Endothelial cell of umbilical vein (primary cell): Measurements from ENCODE around the gene RHCE. TPM values are rescaled to one million over a fixed set of nuclear protein-coding genes. Genes with fewer than 3 reads are reported as not detected.
"Not testable (repeated sequence)": the region's sequence is repeated elsewhere in the genome, so short reads cannot be mapped to it uniquely, and the experiment has no call there.

ENCODE experiments used
- BruUV-seq: library from RNA; stranded (reverse); fragments of 400-500 nt; replicated peaks from 2 replicates; lab custom pipeline; 2021; lab: Mats Ljungman, UMichigan
- CTCF ChIA-PET: fragments of 300-600, 350-600 bp; sonication (Branson Sonifier 250); formaldehyde crosslinking; loops from one replicate; lab custom pipeline; 2021; ENCODE audit warnings: antibody characterized with exemption, inconsistent platforms; lab: Charles Lee
- POLR2A ChIA-PET: fragments of 300-600, 350-600 bp; sonication (Branson Sonifier 250); formaldehyde crosslinking; loops from one replicate; lab custom pipeline; 2021; ENCODE audit warnings: antibody characterized with exemption, inconsistent platforms; lab: Charles Lee
- DNase-seq: peaks from one replicate; pipeline ENCODE4 v3.0.0-alpha.2; 2011; ENCODE audit warnings: low read depth, low spot score
- FAIRE-seq: peaks from 2 replicates; lab custom pipeline; 2011; peaks lifted over from hg19 to GRCh38; lab: Jason Lieb, UNC
- H2AFZ ChIP-seq: 2 replicates; pipeline ENCODE4 v1.6.0; 2012; ENCODE audit warnings: low read depth, low read length, control low read depth, inconsistent platforms
- H3K27ac ChIP-seq: 2 replicates; pipeline ENCODE4 v1.5.1; 2011; ENCODE audit warnings: low read depth, mild to moderate bottlenecking, control low read depth, low read length, moderate library complexity; ENCODE audit not compliant: insufficient read depth
- H3K27me3 ChIP-seq, 2 experiments: 2 replicates each; pipeline versions ENCODE4 v1.6.0 to v1.6.1; 2011; ENCODE audit warnings: low read length in 2 of 2, mixed read lengths in 1 of 2; ENCODE audit not compliant: control insufficient read depth in 2 of 2, insufficient read depth in 2 of 2
- H3K36me3 ChIP-seq, 2 experiments: 2 replicates in 1 of 2; 3 replicates in 1 of 2; pipeline ENCODE4 v1.5.1; 2011; ENCODE audit warnings: low read length in 2 of 2, mild to moderate bottlenecking in 1 of 2, moderate library complexity in 1 of 2; ENCODE audit not compliant: control insufficient read depth in 2 of 2, insufficient read depth in 2 of 2; ENCODE audit errors: extremely low read depth in 1 of 2
- H3K4me1 ChIP-seq: 3 replicates; pipeline ENCODE4 v1.5.1; 2011; ENCODE audit warnings: mild to moderate bottlenecking, low read length; ENCODE audit not compliant: control insufficient read depth, insufficient read depth; ENCODE audit errors: extremely low read depth
- H3K4me2 ChIP-seq: 2 replicates; pipeline ENCODE4 v1.6.1; 2011; ENCODE audit warnings: low read length, control low read depth, mixed read lengths; ENCODE audit not compliant: insufficient read depth
- H3K4me3 ChIP-seq, 3 experiments: fragments of 200-600 bp in 1 of 3; sonication (generic), shearing (Covaris generic) in 1 of 3; replicated peaks in 1 of 3; 2 replicates each; pipeline ENCODE4 v1.5.1; 2011 to 2016; ENCODE audit warnings: control low read depth in 3 of 3, low read length in 3 of 3, mild to moderate bottlenecking in 2 of 3, inconsistent platforms in 1 of 3, low read depth in 1 of 3, moderate library complexity in 1 of 3; ENCODE audit not compliant: insufficient read depth in 1 of 3
- H3K79me2 ChIP-seq: 2 replicates; pipeline ENCODE4 v1.6.0; 2012; ENCODE audit warnings: low read length, inconsistent platforms; ENCODE audit not compliant: control insufficient read depth, insufficient read depth
- H3K9ac ChIP-seq: replicated peaks from 2 replicates; pipeline ENCODE3; 2011; ENCODE audit warnings: low read length, control low read depth; ENCODE audit not compliant: insufficient read depth; ENCODE audit errors: extremely low read depth
- H3K9me1 ChIP-seq: replicated peaks from 3 replicates; pipeline ENCODE4 v1.6.0; 2011; ENCODE audit warnings: mild to moderate bottlenecking, low read length; ENCODE audit not compliant: control insufficient read depth, insufficient read depth; ENCODE audit errors: extremely low read depth
- H3K9me3 ChIP-seq: replicated peaks from 2 replicates; pipeline ENCODE4 v1.5.1; 2012; ENCODE audit warnings: low read length, inconsistent platforms; ENCODE audit not compliant: control insufficient read depth, insufficient read depth
- H4K20me1 ChIP-seq: replicated peaks from 2 replicates; pipeline ENCODE3; 2011; ENCODE audit warnings: mild to moderate bottlenecking, low read length; ENCODE audit not compliant: control insufficient read depth, insufficient read depth; ENCODE audit errors: extremely low read depth
- FOS ChIP-seq: IDR thresholded peaks from 2 replicates; pipeline ENCODE4 v1.6.1; 2011; ENCODE audit warnings: mild to moderate bottlenecking, low read length, moderate library complexity, borderline replicate concordance; ENCODE audit not compliant: insufficient read depth
- JUN ChIP-seq: IDR thresholded peaks from 2 replicates; pipeline ENCODE4 v1.6.1; 2011; ENCODE audit warnings: borderline replicate concordance, low read depth; ENCODE audit not compliant: insufficient read length, insufficient read depth
- MYC ChIP-seq: IDR thresholded peaks from one replicate; pipeline ENCODE4 v1.6.1; 2011; ENCODE audit warnings: mild to moderate bottlenecking, low read depth, low read length
- POLR2A ChIP-seq: IDR thresholded peaks from 2 replicates; pipeline ENCODE4 v1.6.1; 2012; ENCODE audit warnings: low read depth, mild to moderate bottlenecking, control low read depth, low read length
- POLR2AphosphoS5 ChIP-seq: IDR thresholded peaks from 2 replicates; pipeline ENCODE4 v1.6.1; 2012; ENCODE audit warnings: low read depth, mild to moderate bottlenecking, control low read depth, low read length, moderate library complexity; ENCODE audit not compliant: insufficient read depth
- dilution Hi-C: fragments of 300-500 bp; cut with MboI; formaldehyde crosslinking; loops from one replicate; pipeline ENCODE4 v1.15.0; 2019; ENCODE audit warnings: low sequenced_read_pairs; ENCODE audit not compliant: extremely low pct_ligation_motif_present
- intact Hi-C: fragments of 100-400 bp; cut with micrococcal nuclease; formaldehyde crosslinking; loops from one replicate; pipeline ENCODE4 v1.10.0; 2022
- polyA plus RNA-seq, 4 experiments: library from polyadenylated mRNA; depleted of rRNA in 3 of 4; stranded (reverse) in 3 of 4; unstranded in 1 of 4; fragments of >200 nt; gene quantifications; 2 replicates each; pipeline versions ENCODE4 v1.2.1 to v1.2.3, GENCODE V29; 2011 to 2012; ENCODE audit warnings: missing spikeins in 1 of 4
- total RNA-seq: library from RNA; stranded (reverse); gene quantifications from 2 replicates; pipeline ENCODE4 v1.2.3, GENCODE V29; 2021

RHCE gene
- total and polyA plus RNA-seq, 2 donors (not counting 3 experiments of a cell fraction or from before 2014, with no cell fraction given): 0.07 TPM; not detected in 1

GRCh38 chr1:25445993-25446538, 25.4 kb upstream of the RHCE start:
- TF ChIP-seq POLR2A: no peak
- no peak for TF ChIP-seq FOS
- TF ChIP-seq POLR2AphosphoS5: no peak
- no peak for TF ChIP-seq MYC
- TF ChIP-seq JUN: no peak
- H3K4me2 ChIP-seq: no peak overlapping the region
- H3K9me1 ChIP-seq: no peaks in the 10 kb centered on the region
- H3K36me3 ChIP-seq: peaks cover 0 to 2% of the 10 kb centered on the region in 2 experiments
- H3K9ac ChIP-seq: no peak overlapping the region
- no peak overlapping the region for H3K27ac ChIP-seq
- peaks cover 6% of the 10 kb centered on the region for H3K4me1 ChIP-seq
- BruUV-seq: no TSS peak
- POLR2A ChIA-PET: no interaction called here
- CTCF ChIA-PET: no interaction called here
- H2AFZ ChIP-seq: no peak overlapping the region
- intact Hi-C loops (no loop called here), dilution Hi-C loops (no loop called here)
- H3K4me3 ChIP-seq: no peak overlapping the region
- DNase-seq (no peak), FAIRE-seq (no peak)
- H3K27me3 ChIP-seq: no peaks in the 10 kb centered on the region
- H3K9me3 ChIP-seq: no peaks in the 10 kb centered on the region
- peaks cover 39% of the 10 kb centered on the region for H3K79me2 ChIP-seq
- H4K20me1 ChIP-seq: no peaks in the 10 kb centered on the region

DNA sequence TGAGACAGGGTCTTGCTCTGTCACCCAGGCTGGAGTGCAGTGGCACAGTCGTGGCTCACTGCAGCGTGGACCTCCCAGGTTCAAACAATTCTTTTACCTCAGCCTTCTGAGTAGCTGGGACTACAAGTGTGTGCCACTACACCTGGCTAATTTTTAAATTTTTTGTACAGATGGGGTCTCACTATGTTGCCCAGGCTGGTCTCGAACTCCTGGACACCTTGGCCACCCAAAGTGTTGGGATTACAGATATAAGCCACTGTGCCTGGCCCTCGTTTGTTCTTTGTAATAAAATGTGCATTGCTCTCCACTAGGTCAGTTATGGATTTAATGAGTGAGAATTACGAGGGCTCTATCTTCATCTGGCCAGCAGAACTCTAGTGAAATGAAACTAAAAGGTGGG, 24.0 kb upstream of the RHCE start:
- BruUV-seq, H3K4me3 ChIP-seq, FAIRE-seq, H3K36me3 ChIP-seq, H3K9ac ChIP-seq, dilution Hi-C loops, intact Hi-C loops, POLR2A ChIA-PET, H3K9me1 ChIP-seq, H3K9me3 ChIP-seq, H3K27ac ChIP-seq, H4K20me1 ChIP-seq, H3K27me3 ChIP-seq, H3K4me1 ChIP-seq, H2AFZ ChIP-seq, DNase-seq, H3K4me2 ChIP-seq: not testable (repeated sequence)
- CTCF ChIA-PET: interaction anchor here (1.2 kb wide), 1 partner anchor 9 kb away, joined by 3 read pairs; no protein-coding TSS in a partner anchor
- H3K79me2 ChIP-seq: peaks cover 46% of the 10 kb centered on the region
